A673 (cell line): Measurements from ENCODE around the gene CAPG. TPM values are rescaled to one million over a fixed set of nuclear protein-coding genes. Genes with fewer than 3 reads are reported as not detected.

Experiments
- BruUV-seq: library from RNA; stranded (reverse); fragments of 400-500 nt; replicated peaks from 2 replicates; lab custom pipeline; 2021; lab: Mats Ljungman, UMichigan
- CTCF ChIA-PET: fragments of 300-600 bp; sonication (Branson Sonifier 250); formaldehyde crosslinking; loops from one replicate; lab custom pipeline; 2022; ENCODE audit warnings: antibody characterized with exemption; lab: Charles Lee
- POLR2A ChIA-PET: fragments of 300-600 bp; sonication (Branson Sonifier 250); formaldehyde crosslinking; loops from one replicate; lab custom pipeline; 2022; ENCODE audit warnings: antibody characterized with exemption; ENCODE audit not compliant: low non-redundant PET; lab: Charles Lee
- DNase-seq: peaks from one replicate; pipeline ENCODE4 v3.0.0-alpha.2; 2015; ENCODE audit warnings: low spot score
- H3K27ac ChIP-seq: fragments of 200-600 bp; sonication (generic); 2 replicates; pipeline ENCODE4 v1.5.1; 2016; ENCODE audit warnings: mixed run types, low read depth, mild to moderate bottlenecking, mixed read lengths, antibody characterized with exemption, low read length; ENCODE audit not compliant: poor library complexity, severe bottlenecking
- H3K27me3 ChIP-seq: fragments of 200-600 bp; sonication (generic); replicated peaks from 2 replicates; pipeline ENCODE4 v1.6.1; 2017; ENCODE audit warnings: mixed run types, low read depth, mild to moderate bottlenecking, mixed read lengths, antibody characterized with exemption, low read length; ENCODE audit not compliant: insufficient read depth, poor library complexity
- H3K36me3 ChIP-seq: fragments of 200-600 bp; sonication (generic); 2 replicates; pipeline ENCODE4 v1.6.1; 2016; ENCODE audit warnings: mixed run types, mild to moderate bottlenecking, mixed read lengths, antibody characterized with exemption, low read length; ENCODE audit not compliant: insufficient read depth, poor library complexity, severe bottlenecking
- H3K4me1 ChIP-seq: fragments of 200-600 bp; sonication (generic); 2 replicates; pipeline ENCODE4 v1.6.1; 2017; ENCODE audit warnings: mixed run types, mild to moderate bottlenecking, mixed read lengths, antibody characterized with exemption, low read length; ENCODE audit not compliant: insufficient read depth, poor library complexity, severe bottlenecking
- H3K4me3 ChIP-seq: fragments of 200-600 bp; sonication (generic); 2 replicates; pipeline ENCODE4 v1.5.1; 2016; ENCODE audit warnings: low read depth, mixed run types, mild to moderate bottlenecking, mixed read lengths, low read length; ENCODE audit not compliant: poor library complexity, severe bottlenecking
- H3K9me3 ChIP-seq: fragments of 200-600 bp; sonication (generic); 2 replicates; pipeline ENCODE4 v1.6.1; 2016; ENCODE audit warnings: mixed run types, low read depth, mild to moderate bottlenecking, mixed read lengths, antibody characterized with exemption, low read length; ENCODE audit not compliant: poor library complexity, severe bottlenecking
- CTCF ChIP-seq: fragments of 300-800, 200-600 bp; sonication (generic); conservative IDR thresholded peaks from 2 replicates; pipeline ENCODE4 v1.5.1; 2017; ENCODE audit warnings: low read depth, mild to moderate bottlenecking, antibody characterized with exemption, low read length, moderate library complexity, mixed read lengths
- EZH2 ChIP-seq: fragments of 200-600 bp; sonication (generic); IDR thresholded peaks from 2 replicates; pipeline ENCODE4 v1.6.1; 2017; ENCODE audit warnings: borderline replicate concordance, low read depth, mild to moderate bottlenecking, mixed read lengths, antibody characterized with exemption, low read length; ENCODE audit not compliant: poor library complexity, severe bottlenecking
- intact Hi-C: fragments of 100-400 bp; cut with micrococcal nuclease; formaldehyde crosslinking; loops from one replicate; pipeline ENCODE4 v1.10.0; 2022; ENCODE audit not compliant: unreplicated experiment
- total RNA-seq: library from RNA; stranded (reverse); gene quantifications from 2 replicates; pipeline ENCODE4 v1.2.3, GENCODE V29; 2021

Gene CAPG
- total RNA-seq, 1 experiment from 2014 or later = 156 TPM

DNA sequence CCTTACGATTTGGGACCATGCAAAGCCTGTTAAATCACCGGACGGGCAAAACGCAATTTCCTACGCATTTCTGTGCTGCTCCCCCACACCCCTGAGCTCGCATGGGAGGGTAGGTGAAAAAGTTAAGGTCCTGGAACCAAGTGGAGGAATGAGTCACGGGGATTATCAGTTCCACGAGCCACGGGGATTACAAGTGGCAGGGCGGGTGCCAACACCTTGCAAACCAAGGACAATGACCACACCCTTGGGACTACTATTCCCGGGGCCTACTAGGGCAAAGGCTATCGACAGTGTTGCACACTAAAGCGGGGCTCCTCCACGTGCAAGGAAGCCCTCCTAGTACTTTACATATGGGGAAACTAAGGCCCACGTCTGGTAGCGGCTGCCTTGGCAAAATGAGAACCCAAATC is 56.3 kb downstream of the CAPG start:
- Histone ChIP-seq H3K27ac (peak overlapping the region; percentile 66), H3K4me3 (peak overlapping the region; percentile 76), H3K9me3 (no peaks in the 10 kb centered on the region), H3K36me3 (peaks cover 18% of the 10 kb centered on the region), H3K4me1 (peaks cover 5% of the 10 kb centered on the region), H3K27me3 (no peaks in the 10 kb centered on the region)
- POLR2A ChIA-PET = no interaction called here
- BruUV-seq = TSS peak; percentile 78
- DNase-seq = peak; percentile 15
- no peak for TF ChIP-seq CTCF
- TF ChIP-seq EZH2 = no peak
- CTCF ChIA-PET = no interaction called here
- intact Hi-C loops = no loop called here

GRCh38 chr2:85347599-85347998 is 62.6 kb downstream of the CAPG start:
- no peak for DNase-seq
- Histone ChIP-seq H3K36me3 (peaks cover 10% of the 10 kb centered on the region), H3K4me1 (no peaks in the 10 kb centered on the region), H3K4me3 (no peak overlapping the region), H3K27me3 (no peaks in the 10 kb centered on the region), H3K9me3 (no peaks in the 10 kb centered on the region), H3K27ac (no peak overlapping the region)
- ChIA-PET CTCF (no interaction called here), POLR2A (no interaction called here)
- no TSS peak for BruUV-seq
- TF ChIP-seq EZH2 = no peak
- no peak for TF ChIP-seq CTCF
- intact Hi-C loops = no loop called here

Other genes with a start within 250 kb of the CAPG start
- 48.8 and 56.0 TPM in 2 replicates for gene TGOLN2, start 82.4 kb downstream of the CAPG start, total RNA-seq
- 28.4 and 30.4 TPM in 2 replicates for gene RETSAT, start 55.8 kb downstream of the CAPG start, total RNA-seq
- 13.0 and 16.4 TPM in 2 replicates for gene ELMOD3, start 55.6 kb downstream of the CAPG start, total RNA-seq
- gene SH2D6, start 8.3 kb upstream of the CAPG start, total RNA-seq = 0.52 and 1.1 TPM in 2 replicates
- 355 and 408 TPM in 2 replicates for gene MAT2A, start 128.8 kb upstream of the CAPG start, total RNA-seq
- gene GGCX, start 151.1 kb upstream of the CAPG start, total RNA-seq = 60.5 and 61.8 TPM in 2 replicates
- not detected in 2 replicates for gene VAMP8, start 167.2 kb upstream of the CAPG start, total RNA-seq
- 2.1 and 3.8 TPM in 2 replicates for gene VAMP5, start 174.1 kb upstream of the CAPG start, total RNA-seq
- 78.5 and 99.1 TPM in 2 replicates for gene RNF181, start 185.4 kb upstream of the CAPG start, total RNA-seq
- 6.4 and 6.6 TPM in 2 replicates for gene TMEM150A, start 192.3 kb upstream of the CAPG start, total RNA-seq
- 46.4 and 48.6 TPM in 2 replicates for gene C2orf68, start 201.7 kb upstream of the CAPG start, total RNA-seq
- gene USP39, start 205.8 kb upstream of the CAPG start, total RNA-seq = 99.1 and 101 TPM in 2 replicates